IMR-90 (cell line): ENCODE data around the gene NTRK3. TPM values are rescaled to one million over a fixed set of nuclear protein-coding genes. Genes with fewer than 3 reads are reported as not detected.

Source experiments
- ATAC-seq: fragments of 200-7000 bp; cut with Tn5 transposase; 2 replicates; pipeline ENCODE4 v1.9.1; 2020; ENCODE audit warnings: low read depth, mild to moderate bottlenecking, moderate library complexity
- BruUV-seq: library from RNA; stranded (reverse); fragments of 400-500 nt; replicated peaks from 2 replicates; lab custom pipeline; 2021; lab: Mats Ljungman, UMichigan
- CTCF ChIA-PET: fragments of 300-600 bp; formaldehyde crosslinking; extraction: SDS; loops from one replicate; lab custom pipeline; 2021; ENCODE audit warnings: antibody characterized with exemption; lab: Yijun Ruan, JAX
- POLR2A ChIA-PET: fragments of 300-600 bp; sonication (Branson Sonifier 250); formaldehyde crosslinking; loops from one replicate; lab custom pipeline; 2022; ENCODE audit warnings: antibody characterized with exemption; ENCODE audit not compliant: unreplicated experiment; lab: Charles Lee
- DNase-seq: peaks from one replicate; pipeline ENCODE4 v3.0.0; 2013
- H2AFZ ChIP-seq: replicated peaks from 2 replicates; pipeline ENCODE3; 2013; ENCODE audit warnings: low read length, mild to moderate bottlenecking; ENCODE audit not compliant: poor library complexity
- H2AK5ac ChIP-seq: 2 replicates; pipeline ENCODE4 v1.6.1; 2013; ENCODE audit warnings: low read depth, low read length, inconsistent platforms
- H2AK9ac ChIP-seq: replicated peaks from 2 replicates; pipeline ENCODE3; 2013; ENCODE audit warnings: mild to moderate bottlenecking, low read depth, low read length, moderate library complexity; ENCODE audit not compliant: poor library complexity
- H2BK120ac ChIP-seq: 2 replicates; pipeline ENCODE4 v1.6.1; 2013; ENCODE audit warnings: low read depth, low read length, inconsistent platforms
- H2BK15ac ChIP-seq: 3 replicates; pipeline ENCODE4 v1.6.1; 2013; ENCODE audit warnings: low read depth, low read length, inconsistent platforms
- H2BK20ac ChIP-seq: 2 replicates; pipeline ENCODE4 v1.6.1; 2013; ENCODE audit warnings: low read depth, mild to moderate bottlenecking, inconsistent platforms, low read length, moderate library complexity
- H2BK5ac ChIP-seq: 2 replicates; pipeline ENCODE4 v1.6.1; 2013; ENCODE audit warnings: mild to moderate bottlenecking, low read depth, low read length, inconsistent platforms; ENCODE audit not compliant: poor library complexity, severe bottlenecking
- H3K14ac ChIP-seq: replicated peaks from 2 replicates; pipeline ENCODE4 v1.6.1; 2013; ENCODE audit warnings: low read depth, low read length, inconsistent platforms
- H3K18ac ChIP-seq: 2 replicates; pipeline ENCODE4 v1.6.1; 2013; ENCODE audit warnings: low read depth, low read length, control low read depth
- H3K23ac ChIP-seq: 2 replicates; pipeline ENCODE4 v1.6.1; 2013; ENCODE audit warnings: low read depth, low read length, inconsistent platforms
- H3K27ac ChIP-seq: 2 replicates; pipeline ENCODE4 v1.5.1; 2013; ENCODE audit warnings: mild to moderate bottlenecking, control low read depth, low read length; ENCODE audit not compliant: insufficient read depth
- H3K27me3 ChIP-seq: 2 replicates; pipeline ENCODE4 v1.6.1; 2013; ENCODE audit warnings: low read length; ENCODE audit not compliant: control insufficient read depth, insufficient read depth
- H3K36me3 ChIP-seq: 2 replicates; pipeline ENCODE4 v1.6.1; 2013; ENCODE audit warnings: low read length, mixed read lengths; ENCODE audit not compliant: control insufficient read depth, insufficient read depth
- H3K4ac ChIP-seq: 2 replicates; pipeline ENCODE4 v1.6.1; 2013; ENCODE audit warnings: low read depth, low read length, inconsistent platforms
- H3K4me1 ChIP-seq: 2 replicates; pipeline ENCODE4 v1.6.1; 2013; ENCODE audit warnings: low read length, mixed read lengths; ENCODE audit not compliant: control insufficient read depth, insufficient read depth
- H3K4me2 ChIP-seq: 2 replicates; pipeline ENCODE4 v1.6.1; 2013; ENCODE audit warnings: low read depth, mild to moderate bottlenecking, control low read depth, low read length, moderate library complexity
- H3K4me3 ChIP-seq: 2 replicates; pipeline ENCODE4 v1.5.1; 2013; ENCODE audit warnings: low read depth, mild to moderate bottlenecking, control low read depth, low read length, moderate library complexity; ENCODE audit not compliant: insufficient read depth
- H3K56ac ChIP-seq: 2 replicates; pipeline ENCODE4 v1.6.1; 2013; ENCODE audit warnings: low read length, inconsistent platforms; ENCODE audit not compliant: insufficient read depth; ENCODE audit errors: extremely low read depth
- H3K79me1 ChIP-seq, 2 experiments: 2 replicates each; pipeline ENCODE4 v1.6.1; 2013; ENCODE audit warnings: low read length in 2 of 2, inconsistent platforms in 1 of 2, low read depth in 1 of 2
- H3K9ac ChIP-seq: 2 replicates; pipeline ENCODE4 v1.6.1; 2013; ENCODE audit warnings: low read depth, low read length, control low read depth
- H3K9me1 ChIP-seq: 2 replicates; pipeline ENCODE4 v1.6.1; 2013; ENCODE audit warnings: low read length, inconsistent platforms; ENCODE audit not compliant: insufficient read depth
- H3K9me3 ChIP-seq: 2 replicates; pipeline ENCODE4 v1.6.1; 2013; ENCODE audit warnings: low read length; ENCODE audit not compliant: control insufficient read depth, insufficient read depth
- H4K20me1 ChIP-seq: 2 replicates; pipeline ENCODE4 v1.6.1; 2013; ENCODE audit warnings: low read length, inconsistent platforms; ENCODE audit not compliant: insufficient read depth
- H4K5ac ChIP-seq: 2 replicates; pipeline ENCODE4 v1.6.1; 2013; ENCODE audit warnings: mild to moderate bottlenecking, low read depth, low read length, control low read depth
- H4K8ac ChIP-seq, 2 experiments: 2 replicates each; pipeline ENCODE4 v1.6.1; 2013; ENCODE audit warnings: low read depth in 2 of 2, low read length in 2 of 2, control low read depth in 1 of 2, inconsistent platforms in 1 of 2
- H4K91ac ChIP-seq: 2 replicates; pipeline ENCODE4 v1.6.1; 2013; ENCODE audit warnings: low read depth, low read length, inconsistent platforms; ENCODE audit not compliant: insufficient read depth
- BHLHE40 ChIP-seq: fragments of 150-350 bp; IDR thresholded peaks from 2 replicates; pipeline ENCODE4 v1.6.1; 2016; ENCODE audit warnings: mild to moderate bottlenecking, low read depth, low read length
- CEBPB ChIP-seq: IDR thresholded peaks from 2 replicates; pipeline ENCODE4 v1.6.1; 2012; ENCODE audit warnings: low read depth, low read length, improper control_type of control experiment
- CHD1 ChIP-seq: IDR thresholded peaks from 2 replicates; pipeline ENCODE4 v1.6.1; 2012; ENCODE audit warnings: low read depth, low read length, improper control_type of control experiment
- ELK1 ChIP-seq: fragments of 150-350 bp; IDR thresholded peaks from 2 replicates; pipeline ENCODE4 v1.6.1; 2016; ENCODE audit warnings: low read depth, mild to moderate bottlenecking, low read length, moderate library complexity, borderline replicate concordance
- FOS ChIP-seq: fragments of 150-350 bp; IDR thresholded peaks from 2 replicates; pipeline ENCODE4 v1.6.1; 2016; ENCODE audit warnings: low read depth, low read length
- MAFK ChIP-seq: IDR thresholded peaks from 2 replicates; pipeline ENCODE4 v1.6.1; 2012; ENCODE audit warnings: low read depth, low read length, improper control_type of control experiment
- MAZ ChIP-seq: IDR thresholded peaks from 2 replicates; pipeline ENCODE4 v1.6.1; 2012; ENCODE audit warnings: low read depth, mild to moderate bottlenecking, low read length, improper control_type of control experiment, moderate library complexity, borderline replicate concordance
- MXI1 ChIP-seq: IDR thresholded peaks from 2 replicates; pipeline ENCODE4 v1.6.1; 2012; ENCODE audit warnings: low read depth, mild to moderate bottlenecking, low read length, moderate library complexity, borderline replicate concordance
- NFE2L2 ChIP-seq: fragments of 150-350 bp; IDR thresholded peaks from 2 replicates; pipeline ENCODE4 v1.6.1; 2016; ENCODE audit warnings: low read depth, mild to moderate bottlenecking, low read length
- POLR2A ChIP-seq: IDR thresholded peaks from 2 replicates; pipeline ENCODE4 v1.6.1; 2012; ENCODE audit warnings: mild to moderate bottlenecking, low read depth, low read length
- RAD21 ChIP-seq: IDR thresholded peaks from 2 replicates; pipeline ENCODE4 v1.6.1; 2012; ENCODE audit warnings: low read length, improper control_type of control experiment
- RCOR1 ChIP-seq: IDR thresholded peaks from 2 replicates; pipeline ENCODE4 v1.6.1; 2012; ENCODE audit warnings: mild to moderate bottlenecking, low read length, improper control_type of control experiment; ENCODE audit not compliant: insufficient replicate concordance
- RFX5 ChIP-seq: IDR thresholded peaks from 2 replicates; pipeline ENCODE4 v1.8.0; 2012; ENCODE audit warnings: low read depth, mild to moderate bottlenecking, low read length, moderate library complexity
- SMC3 ChIP-seq: fragments of 150-350 bp; IDR thresholded peaks from 2 replicates; pipeline ENCODE4 v1.6.1; 2016; ENCODE audit warnings: low read depth, mild to moderate bottlenecking, antibody characterized with exemption, low read length, moderate library complexity
- USF2 ChIP-seq: fragments of 150-350 bp; IDR thresholded peaks from 2 replicates; pipeline ENCODE4 v1.6.1; 2017; ENCODE audit warnings: mild to moderate bottlenecking, antibody characterized with exemption, low read length, low read depth
- WGBS, 2 experiments: methylation state at CpG; one replicate each; pipeline versions ENCODE4 v1.1.5 to v1.1.7; 2013; ENCODE audit warnings: missing lambda C conversion rate in 2 of 2; ENCODE audit not compliant: insufficient read length in 1 of 2; ENCODE audit errors: extremely low coverage in 2 of 2; 5-methylcytosine and 5-hydroxymethylcytosine counted together
- dilution Hi-C: fragments of 300-500 bp; cut with HindIII; formaldehyde crosslinking; loops from one replicate; pipeline ENCODE4 v1.14.3; 2018; ENCODE audit warnings: low sequenced_read_pairs; ENCODE audit not compliant: unreplicated experiment
- in situ Hi-C: fragments of 300-500 bp; cut with MboI; formaldehyde crosslinking; loops from 3 replicates; pipeline ENCODE4 v1.14.3; 2019; ENCODE audit warnings: low sequenced_read_pairs, inconsistent platforms, mixed read lengths
- intact Hi-C: fragments of 100-400 bp; cut with micrococcal nuclease; formaldehyde crosslinking; loops from 2 replicates; pipeline ENCODE4 v1.10.0; 2022
- polyA plus RNA-seq, 3 experiments: library from polyadenylated mRNA; depleted of rRNA; stranded (reverse); fragments of >200 nt; gene quantifications; 2 replicates each; pipeline ENCODE4 v1.2.3, GENCODE V29; 2012; ENCODE audit warnings: low replicate concordance in 1 of 3
- total RNA-seq: library from RNA; depleted of rRNA; stranded (reverse); fragments of >200 nt; gene quantifications from 2 replicates; pipeline ENCODE4 v1.2.3, GENCODE V29; 2012
- TF ChIP-seq, protein P1 (sequence below): conservative IDR thresholded peaks from 2 replicates; pipeline ENCODE4 v1.5.1; 2012; ENCODE audit warnings: mild to moderate bottlenecking, low read depth, low read length, improper control_type of control experiment

Gene NTRK3
- total and polyA plus RNA-seq, 2 of the 4 experiments (the other 2 are of a cell fraction) = under 0.01 to 0.15 TPM

DNA sequence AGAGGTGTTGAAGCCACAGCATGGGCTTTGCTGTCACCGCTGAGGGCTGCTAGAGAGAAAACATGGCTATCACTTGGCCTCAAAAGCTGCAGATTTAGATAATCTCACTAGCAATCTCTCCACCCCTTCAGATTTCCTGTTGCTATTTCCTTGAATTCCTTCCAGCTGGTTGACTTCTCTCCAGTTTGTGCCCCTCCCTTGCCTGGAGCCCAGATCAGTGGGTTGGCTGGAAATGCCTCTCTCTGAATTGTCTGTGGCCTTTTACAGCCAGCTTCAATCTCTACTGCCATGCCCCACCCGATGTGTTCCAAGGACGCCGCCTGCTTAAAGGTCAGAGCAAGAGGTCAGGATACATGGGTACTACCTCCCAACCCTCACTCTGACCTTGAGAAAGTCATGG, 294.1 kb downstream of the NTRK3 start:
- TF ChIP-seq POLR2A (no peak), RFX5 (no peak), NFE2L2 (no peak), RCOR1 (no peak), MXI1 (no peak), BHLHE40 (no peak), FOS (no peak), SMC3 (no peak), CHD1 (no peak), USF2 (no peak), CEBPB (no peak), ELK1 (no peak), MAZ (no peak), RAD21 (no peak), MAFK (no peak)
- TF ChIP-seq, protein P1, sequence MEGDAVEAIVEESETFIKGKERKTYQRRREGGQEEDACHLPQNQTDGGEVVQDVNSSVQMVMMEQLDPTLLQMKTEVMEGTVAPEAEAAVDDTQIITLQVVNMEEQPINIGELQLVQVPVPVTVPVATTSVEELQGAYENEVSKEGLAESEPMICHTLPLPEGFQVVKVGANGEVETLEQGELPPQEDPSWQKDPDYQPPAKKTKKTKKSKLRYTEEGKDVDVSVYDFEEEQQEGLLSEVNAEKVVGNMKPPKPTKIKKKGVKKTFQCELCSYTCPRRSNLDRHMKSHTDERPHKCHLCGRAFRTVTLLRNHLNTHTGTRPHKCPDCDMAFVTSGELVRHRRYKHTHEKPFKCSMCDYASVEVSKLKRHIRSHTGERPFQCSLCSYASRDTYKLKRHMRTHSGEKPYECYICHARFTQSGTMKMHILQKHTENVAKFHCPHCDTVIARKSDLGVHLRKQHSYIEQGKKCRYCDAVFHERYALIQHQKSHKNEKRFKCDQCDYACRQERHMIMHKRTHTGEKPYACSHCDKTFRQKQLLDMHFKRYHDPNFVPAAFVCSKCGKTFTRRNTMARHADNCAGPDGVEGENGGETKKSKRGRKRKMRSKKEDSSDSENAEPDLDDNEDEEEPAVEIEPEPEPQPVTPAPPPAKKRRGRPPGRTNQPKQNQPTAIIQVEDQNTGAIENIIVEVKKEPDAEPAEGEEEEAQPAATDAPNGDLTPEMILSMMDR = no peak
- Histone ChIP-seq H3K36me3 (no peaks in the 10 kb centered on the region), H2BK120ac (no peak overlapping the region), H4K8ac (no peak overlapping the region), H3K56ac (no peak overlapping the region), H2AK9ac (no peak overlapping the region), H3K4me2 (no peak overlapping the region), H2BK15ac (no peak overlapping the region), H2BK20ac (no peak overlapping the region), H3K18ac (no peak overlapping the region), H3K4me1 (no peaks in the 10 kb centered on the region), H4K5ac (no peak overlapping the region), H3K79me1 (no peaks in the 10 kb centered on the region), H3K9ac (no peak overlapping the region), H2AFZ (no peak overlapping the region), H3K9me3 (peaks cover 11% of the 10 kb centered on the region), H3K27me3 (no peaks in the 10 kb centered on the region), H3K4ac (no peak overlapping the region), H3K14ac (no peak overlapping the region), H3K23ac (no peak overlapping the region), H4K91ac (no peak overlapping the region), H3K9me1 (no peaks in the 10 kb centered on the region), H3K4me3 (no peak overlapping the region), H4K20me1 (no peaks in the 10 kb centered on the region), H2AK5ac (no peak overlapping the region), H2BK5ac (no peak overlapping the region), H3K27ac (no peak overlapping the region)
- in situ Hi-C loops (no loop called here), dilution Hi-C loops (no loop called here), intact Hi-C loops (no loop called here)
- ATAC-seq (no peak), DNase-seq (no peak)
- CTCF ChIA-PET = interaction anchor here (0.6 kb wide), 1 partner anchor 9 kb away, joined by 3 read pairs; no protein-coding TSS in a partner anchor
- whole genome bisulfite sequencing, 2 experiments = no CpG with 5 or more reads among the region's 4 CpGs
- POLR2A ChIA-PET = no interaction called here
- no TSS peak for BruUV-seq
